Measurements from ENCODE around the gene PRPF38B.

- TF ChIP-seq CTCF (optimal IDR thresholded peaks at IDR 0.05 in 1 of 3, IDR thresholded peaks at IDR 0.05 in 1 of 3, conservative IDR thresholded peaks at IDR 0.05 in 1 of 3; ENCODE audit: extremely low read depth in 1 of 3, insufficient read depth in 2 of 3, low read length in 3 of 3) (no peak), EZH2 (IDR thresholded peaks at IDR 0.05; ENCODE audit: low read length) (no peak)
Observed at GRCh38 chr1:108644984-108645383, 47.1 kb upstream of the PRPF38B start.

All from keratinocyte (primary cell).